K562 (cell line): ENCODE results near the gene RPS17. TPM values are rescaled to one million over a fixed set of nuclear protein-coding genes. Genes with fewer than 3 reads are reported as not detected.

ENCODE experiments used
- ARID1B ChIP-seq: fragments of 450-650 bp; IDR thresholded peaks from 2 replicates; pipeline ENCODE4 v1.6.1; 2016; ENCODE audit warnings: antibody characterized with exemption, mild to moderate bottlenecking, inconsistent platforms
- CBX5 ChIP-seq: IDR thresholded peaks from 2 replicates; pipeline ENCODE4 v1.6.1; 2014; ENCODE audit warnings: low read depth, borderline replicate concordance
- ESRRB ChIP-seq: fragments of 250-450 bp; sonication (Bioruptor Pico); IDR thresholded peaks from 2 replicates; pipeline ENCODE4 v1.5.0; 2020; ENCODE audit warnings: mild to moderate bottlenecking, moderate library complexity, borderline replicate concordance
- JUN ChIP-seq, 2 experiments: sonication (generic) in 1 of 2; formaldehyde crosslinking in 1 of 2; IDR thresholded peaks; 2 replicates each; pipeline versions ENCODE4 v1.6.1 to v1.8.0; 2012 to 2022; ENCODE audit warnings: borderline replicate concordance in 2 of 2, mild to moderate bottlenecking in 2 of 2, improper control_type of control experiment in 1 of 2, low read depth in 1 of 2, low read length in 1 of 2, missing genetic modification reagents in 1 of 2
- MYBL2 ChIP-seq, 2 experiments: fragments of 450-650 bp in 1 of 2; sonication (generic) in 1 of 2; formaldehyde crosslinking in 1 of 2; IDR thresholded peaks; 2 replicates each; pipeline versions ENCODE4 v1.6.1 to v1.8.1; 2017 to 2022; ENCODE audit warnings: borderline replicate concordance in 1 of 2, inconsistent platforms in 1 of 2, low read depth in 1 of 2, mild to moderate bottlenecking in 1 of 2, missing genetic modification reagents in 1 of 2, moderate library complexity in 1 of 2
- NKRF ChIP-seq: fragments of 450-650 bp; IDR thresholded peaks from 2 replicates; pipeline ENCODE4 v1.6.1; 2016; ENCODE audit warnings: borderline replicate concordance
- NUFIP1 ChIP-seq: fragments of 450-650 bp; IDR thresholded peaks from 2 replicates; pipeline ENCODE4 v1.6.1; 2018; ENCODE audit not compliant: partially characterized antibody
- OTX1 ChIP-seq: fragments of 450-650 bp; formaldehyde crosslinking; IDR thresholded peaks from 2 replicates; pipeline ENCODE4 v1.4.0; 2022; ENCODE audit warnings: mild to moderate bottlenecking
- POLR3G ChIP-seq: IDR thresholded peaks from 2 replicates; pipeline ENCODE4 v1.6.1; 2011; ENCODE audit not compliant: insufficient read length, insufficient replicate concordance; ENCODE audit errors: extremely low read depth
- RAD51 ChIP-seq: fragments of 450-650 bp; IDR thresholded peaks from 2 replicates; pipeline ENCODE4 v1.7.1; 2016; ENCODE audit warnings: low read depth, mild to moderate bottlenecking, borderline replicate concordance
- RBFOX2 ChIP-seq: fragments of 200-400 bp; formaldehyde crosslinking; IDR thresholded peaks from 2 replicates; pipeline ENCODE4 v1.6.1; 2017; ENCODE audit warnings: low read depth, mild to moderate bottlenecking, low read length, moderate library complexity
- ZC3H4 ChIP-seq: sonication (generic); formaldehyde crosslinking; IDR thresholded peaks from 2 replicates; pipeline ENCODE4 v1.9.0; 2021; ENCODE audit warnings: missing genetic modification reagents, borderline replicate concordance
- ZMIZ1 ChIP-seq, 2 experiments: fragments of 150-350 bp in 1 of 2; IDR thresholded peaks; 2 replicates each; pipeline ENCODE4 v1.6.1; 2012 to 2016; ENCODE audit warnings: low read depth in 2 of 2, low read length in 2 of 2, mild to moderate bottlenecking in 1 of 2, moderate library complexity in 1 of 2
- ZNF408 ChIP-seq: fragments of 250-450 bp; sonication (Bioruptor Pico); IDR thresholded peaks from 2 replicates; pipeline ENCODE4 v1.4.0; 2020; ENCODE audit warnings: low read depth, mild to moderate bottlenecking, moderate library complexity
- ZNF57 ChIP-seq: fragments of 450-650 bp; formaldehyde crosslinking; IDR thresholded peaks from 2 replicates; pipeline ENCODE4 v1.4.0; 2020; ENCODE audit warnings: mild to moderate bottlenecking, moderate library complexity
- polyA plus RNA-seq, 8 experiments: library from polyadenylated mRNA; depleted of rRNA in 4 of 8; stranded (reverse) in 5 of 8; unstranded in 3 of 8; fragments of >200 nt; fragmentation: Nextera tagmentation in 2 of 8; fragmentation: Illumina TruSeq in 1 of 8; extraction: Ambion mirVana in 2 of 8; extraction: Trizol in 1 of 8; gene quantifications; 2 replicates each; pipeline versions ENCODE4 v1.2.1 to v1.2.3, GENCODE V29; 2011 to 2014; ENCODE audit warnings: inconsistent platforms in 1 of 8, missing spikeins in 1 of 8
- total RNA-seq, 7 experiments: library from RNA; depleted of rRNA in 6 of 7; stranded (reverse); fragments of >200 nt in 6 of 7; fragmentation: Illumina TruSeq in 2 of 7; extraction: Trizol in 2 of 7; gene quantifications; 2 replicates each; pipeline versions ENCODE4 v1.2.1 to v1.2.3, GENCODE V29; 2011 to 2021; ENCODE audit warnings: low replicate concordance in 1 of 7
- TF ChIP-seq, protein P1 (sequence below): fragments of 450-650 bp; formaldehyde crosslinking; IDR thresholded peaks from 2 replicates; pipeline ENCODE4 v1.4.0; 2020; ENCODE audit warnings: mild to moderate bottlenecking, moderate library complexity
- TF ChIP-seq, protein P2 (sequence below): fragments of 250-450 bp; sonication (Bioruptor Pico); IDR thresholded peaks from 2 replicates; pipeline ENCODE4 v1.5.0; 2020; ENCODE audit warnings: mild to moderate bottlenecking

The RPS17 gene
- total and polyA plus RNA-seq, 9 of the 15 experiments (the other 6 are each of a cell fraction or from before 2014, with no cell fraction given), result 1,988 to 6,515 (median 5,229) TPM

DNA sequence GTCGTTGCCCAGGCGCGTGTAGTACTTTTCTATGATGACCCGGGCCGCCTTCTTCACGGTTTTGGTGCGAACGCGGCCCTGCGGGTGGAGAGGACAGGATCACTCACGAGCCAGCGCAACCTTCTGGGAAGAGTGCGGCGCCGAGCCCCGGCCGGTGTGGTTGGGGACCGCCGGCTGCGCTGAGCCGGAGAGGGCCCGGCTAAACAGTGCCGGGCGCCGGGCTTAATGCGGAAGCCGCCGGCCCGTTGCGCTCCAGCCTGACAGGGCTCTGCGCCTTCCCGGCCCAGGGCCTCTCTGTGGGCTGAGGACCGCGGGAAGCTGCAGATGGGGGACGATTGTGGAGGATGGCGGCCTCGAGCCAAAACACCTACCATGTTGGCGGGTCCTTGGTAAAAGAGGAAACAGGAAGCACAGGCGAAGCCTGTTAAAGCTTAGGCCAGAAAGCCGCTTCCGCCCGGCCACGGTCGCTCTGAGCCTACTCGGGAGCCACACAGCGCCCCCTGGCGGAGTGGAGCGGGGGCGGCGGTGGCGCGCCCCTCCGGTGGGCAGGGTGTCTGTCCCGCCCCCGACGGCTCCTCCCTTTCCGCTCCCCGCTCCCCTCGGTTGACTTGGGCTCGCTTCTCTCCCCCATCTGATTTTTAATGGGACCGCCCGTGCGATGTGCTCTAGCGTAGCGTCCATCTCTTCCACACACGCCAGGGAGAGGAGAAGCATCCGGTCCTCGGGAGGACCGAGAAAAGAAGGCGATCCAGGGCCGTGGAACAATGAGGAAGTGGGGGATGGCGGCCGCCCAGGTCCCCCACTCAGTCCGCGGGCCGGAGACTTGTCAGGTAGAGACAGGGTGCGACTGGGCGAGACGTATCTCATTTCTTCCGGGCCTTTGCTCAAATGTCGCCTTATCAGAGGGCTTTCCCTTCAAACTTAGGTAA lies at the start of gene RPS17 (continued):
- TF ChIP-seq ZMIZ1 (IDR thresholded peaks at IDR 0.05; ENCODE audit: low read depth in 2 of 2, low read length in 2 of 2) (peak in 1 of 2 experiments; percentile 57; a peak in 2 of 4 replicates), POLR3G (no peak), NKRF (peak; percentile 89), ESRRB (CRISPR knock-in tag) (no peak), MYBL2 (IDR thresholded peaks at IDR 0.05; ENCODE audit: low read depth) (no peak), MYBL2 (CRISPR knock-in tag; IDR thresholded peaks at IDR 0.05; ENCODE audit: borderline replicate concordance) (no peak), OTX1 (no peak), RBFOX2 (peak; percentile 100), RAD51 (no peak), ZNF57 (no peak), NUFIP1 (no peak), ZC3H4 (CRISPR knock-in tag) (peak; percentile 55; the same call in 1 of the 2 replicates), JUN (IDR thresholded peaks at IDR 0.05; ENCODE audit: borderline replicate concordance, low read depth, low read length) (0 out of 2 replicates have a peak, but pooled peaks have one; percentile 34), JUN (CRISPR knock-in tag; IDR thresholded peaks at IDR 0.05; ENCODE audit: borderline replicate concordance) (no peak; the same call in 1 of the 2 replicates), CBX5 (no peak; the same call in 1 of the 2 replicates), ZNF408 (no peak), ARID1B (peak; percentile 37; the same call in 1 of the 2 replicates)
- TF ChIP-seq, protein P1, sequence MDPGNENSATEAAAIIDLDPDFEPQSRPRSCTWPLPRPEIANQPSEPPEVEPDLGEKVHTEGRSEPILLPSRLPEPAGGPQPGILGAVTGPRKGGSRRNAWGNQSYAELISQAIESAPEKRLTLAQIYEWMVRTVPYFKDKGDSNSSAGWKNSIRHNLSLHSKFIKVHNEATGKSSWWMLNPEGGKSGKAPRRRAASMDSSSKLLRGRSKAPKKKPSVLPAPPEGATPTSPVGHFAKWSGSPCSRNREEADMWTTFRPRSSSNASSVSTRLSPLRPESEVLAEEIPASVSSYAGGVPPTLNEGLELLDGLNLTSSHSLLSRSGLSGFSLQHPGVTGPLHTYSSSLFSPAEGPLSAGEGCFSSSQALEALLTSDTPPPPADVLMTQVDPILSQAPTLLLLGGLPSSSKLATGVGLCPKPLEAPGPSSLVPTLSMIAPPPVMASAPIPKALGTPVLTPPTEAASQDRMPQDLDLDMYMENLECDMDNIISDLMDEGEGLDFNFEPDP, result no peak
- TF ChIP-seq, protein P2, sequence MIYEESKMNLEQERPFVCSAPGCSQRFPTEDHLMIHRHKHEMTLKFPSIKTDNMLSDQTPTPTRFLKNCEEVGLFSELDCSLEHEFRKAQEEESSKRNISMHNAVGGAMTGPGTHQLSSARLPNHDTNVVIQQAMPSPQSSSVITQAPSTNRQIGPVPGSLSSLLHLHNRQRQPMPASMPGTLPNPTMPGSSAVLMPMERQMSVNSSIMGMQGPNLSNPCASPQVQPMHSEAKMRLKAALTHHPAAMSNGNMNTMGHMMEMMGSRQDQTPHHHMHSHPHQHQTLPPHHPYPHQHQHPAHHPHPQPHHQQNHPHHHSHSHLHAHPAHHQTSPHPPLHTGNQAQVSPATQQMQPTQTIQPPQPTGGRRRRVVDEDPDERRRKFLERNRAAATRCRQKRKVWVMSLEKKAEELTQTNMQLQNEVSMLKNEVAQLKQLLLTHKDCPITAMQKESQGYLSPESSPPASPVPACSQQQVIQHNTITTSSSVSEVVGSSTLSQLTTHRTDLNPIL (CRISPR knock-in tag), result no peak
